ENCODE measurements around the gene WBP2NL.

Gene WBP2NL

GRCh38 chr22:41964112-41964491, 34.5 kb upstream of the WBP2NL start:
- TF ChIP-seq POLR2AphosphoS5 (IDR thresholded peaks at IDR 0.05; ENCODE audit: borderline replicate concordance, low read depth, low read length) = no peak
- no peak for TF ChIP-seq FOXP2 (optimal IDR thresholded peaks at IDR 0.05; ENCODE audit: control extremely low read depth, extremely low read length, insufficient read depth)
- no peak for TF ChIP-seq EZH2 (IDR thresholded peaks at IDR 0.05)
- Histone ChIP-seq H3K4me3 (no peak overlapping the region), H3K36me3 (ENCODE audit: insufficient read depth, low read length) (no peaks in the 10 kb centered on the region), H3K9me3 (ENCODE audit: low read depth, low read length) (no peaks in the 10 kb centered on the region), H3K9ac (ENCODE audit: insufficient read length) (no peak overlapping the region), H3K27ac (no peak overlapping the region)
- DNase-seq (ENCODE audit: low read depth, low spot score) = no peak

- Histone ChIP-seq H3K36me3 (ENCODE audit: insufficient read depth, low read length) (no peaks in the 10 kb centered on the region), H3K9ac (ENCODE audit: insufficient read length) (no peak overlapping the region), H3K27ac (no peak overlapping the region), H3K9me3 (ENCODE audit: low read depth, low read length) (no peaks in the 10 kb centered on the region), H3K4me3 (no peak overlapping the region)
- TF ChIP-seq FOXP2 (optimal IDR thresholded peaks at IDR 0.05; ENCODE audit: control extremely low read depth, extremely low read length, insufficient read depth) (no peak), POLR2AphosphoS5 (IDR thresholded peaks at IDR 0.05; ENCODE audit: borderline replicate concordance, low read depth, low read length) (no peak), EZH2 (IDR thresholded peaks at IDR 0.05) (no peak)
- DNase-seq (ENCODE audit: low read depth, low spot score) = no peak
Measured at GRCh38 chr22:41966225-41966606, 32.4 kb upstream of the WBP2NL start.

GRCh38 chr22:41966607-41967240, 31.9 kb upstream of the WBP2NL start:
- peak; percentile 51 for DNase-seq (ENCODE audit: low read depth, low spot score)
- Histone ChIP-seq H3K27ac (no peak overlapping the region), H3K9ac (ENCODE audit: insufficient read length) (no peak overlapping the region), H3K9me3 (ENCODE audit: low read depth, low read length) (no peaks in the 10 kb centered on the region), H3K4me3 (no peak overlapping the region), H3K36me3 (ENCODE audit: insufficient read depth, low read length) (no peaks in the 10 kb centered on the region)
- TF ChIP-seq EZH2 (IDR thresholded peaks at IDR 0.05) (no peak), FOXP2 (optimal IDR thresholded peaks at IDR 0.05; ENCODE audit: control extremely low read depth, extremely low read length, insufficient read depth) (no peak), POLR2AphosphoS5 (IDR thresholded peaks at IDR 0.05; ENCODE audit: borderline replicate concordance, low read depth, low read length) (no peak)

GRCh38 chr22:41968601-41969000, 30.0 kb upstream of the WBP2NL start:
- TF ChIP-seq EZH2 (IDR thresholded peaks at IDR 0.05) = no peak
- TF ChIP-seq FOXP2 (optimal IDR thresholded peaks at IDR 0.05; ENCODE audit: control extremely low read depth, extremely low read length, insufficient read depth) = no peak
- TF ChIP-seq POLR2AphosphoS5 (IDR thresholded peaks at IDR 0.05; ENCODE audit: borderline replicate concordance, low read depth, low read length) = no peak
- H3K9me3 ChIP-seq (ENCODE audit: low read depth, low read length) = no peaks in the 10 kb centered on the region
- H3K4me3 ChIP-seq = no peak overlapping the region
- no peak overlapping the region for H3K9ac ChIP-seq (ENCODE audit: insufficient read length)
- no peak overlapping the region for H3K27ac ChIP-seq
- no peaks in the 10 kb centered on the region for H3K36me3 ChIP-seq (ENCODE audit: insufficient read depth, low read length)
- no peak for DNase-seq (ENCODE audit: low read depth, low spot score)

- H3K9me3 ChIP-seq (ENCODE audit: low read depth, low read length) = no peaks in the 10 kb centered on the region
- no peak for DNase-seq (ENCODE audit: low read depth, low spot score)
- no peak within 1 kb of the TSS for H3K27ac ChIP-seq
- no peaks in the 10 kb centered on the region for H3K36me3 ChIP-seq (ENCODE audit: insufficient read depth, low read length)
- TF ChIP-seq FOXP2 (optimal IDR thresholded peaks at IDR 0.05; ENCODE audit: control extremely low read depth, extremely low read length, insufficient read depth) (no peak), POLR2AphosphoS5 (IDR thresholded peaks at IDR 0.05; ENCODE audit: borderline replicate concordance, low read depth, low read length) (no peak), EZH2 (IDR thresholded peaks at IDR 0.05) (no peak)
- H3K4me3 ChIP-seq = no peak within 1 kb of the TSS
- H3K9ac ChIP-seq (ENCODE audit: insufficient read length) = no peak within 1 kb of the TSS
Measured at GRCh38 chr22:41969110-41969646, 29.4 kb upstream of the WBP2NL start, which contains the start of gene SEPTIN3. TSS of gene SEPTIN3 (plus strand) at chr22:41969443. CDS start at chr22:41971493, 2,050 bp downstream.

GRCh38 chr22:41970601-41971000, 28.0 kb upstream of the WBP2NL start:
- H3K9me3 ChIP-seq (ENCODE audit: low read depth, low read length) = no peaks in the 10 kb centered on the region
- no peak overlapping the region for H3K27ac ChIP-seq
- H3K36me3 ChIP-seq (ENCODE audit: insufficient read depth, low read length) = no peaks in the 10 kb centered on the region
- no peak for TF ChIP-seq EZH2 (IDR thresholded peaks at IDR 0.05)
- TF ChIP-seq FOXP2 (optimal IDR thresholded peaks at IDR 0.05; ENCODE audit: control extremely low read depth, extremely low read length, insufficient read depth) = no peak
- TF ChIP-seq POLR2AphosphoS5 (IDR thresholded peaks at IDR 0.05; ENCODE audit: borderline replicate concordance, low read depth, low read length) = no peak
- H3K4me3 ChIP-seq = no peak overlapping the region
- no peak overlapping the region for H3K9ac ChIP-seq (ENCODE audit: insufficient read length)
- DNase-seq (ENCODE audit: low read depth, low spot score) = no peak

GRCh38 chr22:41971431-41971830, 27.2 kb upstream of the WBP2NL start:
- DNase-seq (ENCODE audit: low read depth, low spot score) = no peak
- TF ChIP-seq POLR2AphosphoS5 (IDR thresholded peaks at IDR 0.05; ENCODE audit: borderline replicate concordance, low read depth, low read length) (no peak), FOXP2 (optimal IDR thresholded peaks at IDR 0.05; ENCODE audit: control extremely low read depth, extremely low read length, insufficient read depth) (no peak), EZH2 (IDR thresholded peaks at IDR 0.05) (no peak)

GRCh38 chr22:41974691-41975290, 23.8 kb upstream of the WBP2NL start:
- DNase-seq (ENCODE audit: low read depth, low spot score) = no peak
- Histone ChIP-seq H3K4me3 (no peak overlapping the region), H3K36me3 (ENCODE audit: insufficient read depth, low read length) (no peaks in the 10 kb centered on the region), H3K27ac (no peak overlapping the region), H3K9ac (ENCODE audit: insufficient read length) (no peak overlapping the region), H3K9me3 (ENCODE audit: low read depth, low read length) (no peaks in the 10 kb centered on the region)
- no peak for TF ChIP-seq FOXP2 (optimal IDR thresholded peaks at IDR 0.05; ENCODE audit: control extremely low read depth, extremely low read length, insufficient read depth)
- TF ChIP-seq POLR2AphosphoS5 (IDR thresholded peaks at IDR 0.05; ENCODE audit: borderline replicate concordance, low read depth, low read length) = no peak
- no peak for TF ChIP-seq EZH2 (IDR thresholded peaks at IDR 0.05)

More at GRCh38 chr22:41971431-41971830, 27.2 kb upstream of the WBP2NL start:
- no peak overlapping the region for H3K27ac ChIP-seq
- H3K4me3 ChIP-seq = no peak overlapping the region
- H3K9ac ChIP-seq (ENCODE audit: insufficient read length) = no peak overlapping the region
- H3K36me3 ChIP-seq (ENCODE audit: insufficient read depth, low read length) = no peaks in the 10 kb centered on the region
- no peaks in the 10 kb centered on the region for H3K9me3 ChIP-seq (ENCODE audit: low read depth, low read length)
